ENCODE measurements around the gene PTHLH. TPM values are rescaled to one million over a fixed set of nuclear protein-coding genes. Genes with fewer than 3 reads are reported as not detected.

PTHLH gene
- total RNA-seq (under 1 TPM; 0.76 to 0.94 TPM), polyA plus RNA-seq (ENCODE audit: insufficient read length in 6 of 6) (1 to 10 TPM; 2.2 to 4.8 (median 4.0) TPM)
- long read RNA-seq, donor 1, partial matches to known transcripts = 0 of 1 reads
- long read RNA-seq, donor 1, other reads (novel, unspliced or antisense) = 0 of 1 reads
- long read RNA-seq, donor 2, partial matches to known transcripts = 0 of 3 reads
- long read RNA-seq, donor 2, other reads (novel, unspliced or antisense) = 0 of 3 reads
- long read RNA-seq, donor 3, partial matches to known transcripts = 0 of 3 reads
- long read RNA-seq, donor 3, other reads (novel, unspliced or antisense) = 0 of 3 reads
- long read RNA-seq, donor 4 = 0 reads
- long read RNA-seq, donor 5, partial matches to known transcripts = 0 of 1 reads
- long read RNA-seq, donor 5, other reads (novel, unspliced or antisense) = 0 of 1 reads
- long read RNA-seq, donor 6, partial matches to known transcripts = 0 of 2 reads
- long read RNA-seq, donor 6, other reads (novel, unspliced or antisense) = 0 of 2 reads
- long read RNA-seq, donor 7, partial matches to known transcripts = 0 of 1 reads
- long read RNA-seq, donor 7, other reads (novel, unspliced or antisense) = 0 of 1 reads
- long read RNA-seq, donor 8 = 0 reads
- long read RNA-seq, donor 9 = 0 reads
- long read RNA-seq, donor 10 = 0 reads
- long read RNA-seq, donor 11, partial matches to known transcripts = 0 of 1 reads
- long read RNA-seq, donor 11, other reads (novel, unspliced or antisense) = 0 of 1 reads
- long read RNA-seq, donor 12 = 0 reads

- Histone ChIP-seq H3K36me3 (no peaks in the 10 kb centered on the region), H3K4me3 (no peak within 1 kb of the TSS), H3K27me3 (peaks cover 57 to 100% of the 10 kb centered on the region in 2 donors), H3K4me1 (peaks cover 14 to 25% of the 10 kb centered on the region in 2 donors), H3K9me3 (no peaks in the 10 kb centered on the region), H3K27ac (no peak within 1 kb of the TSS)
- no peak for ATAC-seq
- TF ChIP-seq CTCF (IDR thresholded peaks at IDR 0.05) = no peak
- intact Hi-C loops (cut with DNase I) = no loop called here
- DNase-seq = no peak
Measured at GRCh38 chr12:27972721-27973120, at the start of gene PTHLH. PTHLH (minus strand) TSS chr12:27972733; CDS start chr12:27969494, 3,239 bp downstream.

- no peaks in the 10 kb centered on the region for H3K9me3 ChIP-seq
Measured at GRCh38 chr12:28021704-28022103, 49.2 kb upstream of the PTHLH start.

GRCh38 chr12:28017873-28018255 lies 45.3 kb upstream of the PTHLH start:
- no peaks in the 10 kb centered on the region for H3K9me3 ChIP-seq
- H3K36me3 ChIP-seq = no peaks in the 10 kb centered on the region
- ATAC-seq = no peak
- H3K4me3 ChIP-seq = no peak overlapping the region
- no peak for DNase-seq
- no peak overlapping the region for H3K27ac ChIP-seq
- no peaks in the 10 kb centered on the region for H3K27me3 ChIP-seq
- H3K4me1 ChIP-seq = no peaks in the 10 kb centered on the region
- TF ChIP-seq CTCF (IDR thresholded peaks at IDR 0.05) = no peak
- intact Hi-C loops (cut with DNase I) = no loop called here

More at GRCh38 chr12:28021704-28022103, 49.2 kb upstream of the PTHLH start:
- H3K27me3 ChIP-seq = no peaks in the 10 kb centered on the region
- H3K36me3 ChIP-seq = no peaks in the 10 kb centered on the region
- H3K4me3 ChIP-seq = no peak overlapping the region
- intact Hi-C loops (cut with DNase I) = no loop called here
- DNase-seq (no peak), ATAC-seq (no peak)
- H3K27ac ChIP-seq = no peak overlapping the region
- H3K4me1 ChIP-seq = no peaks in the 10 kb centered on the region
- TF ChIP-seq CTCF (IDR thresholded peaks at IDR 0.05) = no peak

GRCh38 chr12:28017126-28017872 lies 44.8 kb upstream of the PTHLH start:
- Histone ChIP-seq H3K4me3 (no peak overlapping the region), H3K36me3 (no peaks in the 10 kb centered on the region), H3K27me3 (no peaks in the 10 kb centered on the region), H3K9me3 (no peaks in the 10 kb centered on the region), H3K4me1 (no peaks in the 10 kb centered on the region), H3K27ac (no peak overlapping the region)
- ATAC-seq (no peak), DNase-seq (no peak)
- intact Hi-C loops (cut with DNase I) = no loop called here
- no peak for TF ChIP-seq CTCF (IDR thresholded peaks at IDR 0.05)

Data from left lung (tissue), 14 donors.